ENCODE data around the gene PARVB. TPM values are rescaled to one million over a fixed set of nuclear protein-coding genes. Genes with fewer than 3 reads are reported as not detected.

PARVB gene
- total and polyA plus RNA-seq, 2 donors (not counting 3 experiments of a cell fraction or from before 2014, with no cell fraction given): 155 to 162 TPM

GRCh38 chr22:43976861-43977795 is 47.0 kb upstream of the PARVB start:
- Histone ChIP-seq H3K4me1 (ENCODE audit: control insufficient read depth, extremely low read depth, insufficient read depth, low read length) (no peaks in the 10 kb centered on the region), H3K9me3 (replicated peaks; ENCODE audit: control insufficient read depth, insufficient read depth, low read length) (no peaks in the 10 kb centered on the region), H4K20me1 (replicated peaks; ENCODE audit: control insufficient read depth, extremely low read depth, insufficient read depth, low read length) (no peaks in the 10 kb centered on the region), H3K79me2 (ENCODE audit: control insufficient read depth, insufficient read depth, low read length) (no peaks in the 10 kb centered on the region), H3K36me3 (ENCODE audit: control insufficient read depth in 2 of 2, extremely low read depth in 1 of 2, insufficient read depth in 2 of 2, low read length in 2 of 2) (peaks cover 4 to 71% of the 10 kb centered on the region in 2 experiments), H3K27ac (ENCODE audit: insufficient read depth, low read depth, low read length) (no peak overlapping the region), H3K4me2 (ENCODE audit: insufficient read depth, low read length) (no peak overlapping the region), H3K4me3 (replicated peaks in 1 of 3; ENCODE audit: insufficient read depth in 1 of 3, low read depth in 1 of 3, low read length in 3 of 3) (no peak overlapping the region), H3K9me1 (replicated peaks; ENCODE audit: control insufficient read depth, extremely low read depth, insufficient read depth, low read length) (no peaks in the 10 kb centered on the region), H2AFZ (ENCODE audit: low read depth, low read length) (no peak overlapping the region), H3K27me3 (ENCODE audit: control insufficient read depth in 2 of 2, insufficient read depth in 2 of 2, low read length in 2 of 2) (no peaks in the 10 kb centered on the region), H3K9ac (replicated peaks; ENCODE audit: extremely low read depth, insufficient read depth, low read length) (no peak overlapping the region)
- FAIRE-seq: no peak
- DNase-seq (ENCODE audit: low read depth, low spot score): no peak
- intact Hi-C loops (cut with micrococcal nuclease): no loop called here
- ChIA-PET CTCF (interaction anchor here (1.1 kb wide), 1 partner anchor 109 kb away, joined by 4 read pairs; no protein-coding TSS in a partner anchor), POLR2A (no interaction called here)
- BruUV-seq (replicated peaks): no TSS peak
- dilution Hi-C loops (cut with MboI; ENCODE audit: extremely low pct_ligation_motif_present, low sequenced_read_pairs): no loop called here
- TF ChIP-seq, protein P1, sequence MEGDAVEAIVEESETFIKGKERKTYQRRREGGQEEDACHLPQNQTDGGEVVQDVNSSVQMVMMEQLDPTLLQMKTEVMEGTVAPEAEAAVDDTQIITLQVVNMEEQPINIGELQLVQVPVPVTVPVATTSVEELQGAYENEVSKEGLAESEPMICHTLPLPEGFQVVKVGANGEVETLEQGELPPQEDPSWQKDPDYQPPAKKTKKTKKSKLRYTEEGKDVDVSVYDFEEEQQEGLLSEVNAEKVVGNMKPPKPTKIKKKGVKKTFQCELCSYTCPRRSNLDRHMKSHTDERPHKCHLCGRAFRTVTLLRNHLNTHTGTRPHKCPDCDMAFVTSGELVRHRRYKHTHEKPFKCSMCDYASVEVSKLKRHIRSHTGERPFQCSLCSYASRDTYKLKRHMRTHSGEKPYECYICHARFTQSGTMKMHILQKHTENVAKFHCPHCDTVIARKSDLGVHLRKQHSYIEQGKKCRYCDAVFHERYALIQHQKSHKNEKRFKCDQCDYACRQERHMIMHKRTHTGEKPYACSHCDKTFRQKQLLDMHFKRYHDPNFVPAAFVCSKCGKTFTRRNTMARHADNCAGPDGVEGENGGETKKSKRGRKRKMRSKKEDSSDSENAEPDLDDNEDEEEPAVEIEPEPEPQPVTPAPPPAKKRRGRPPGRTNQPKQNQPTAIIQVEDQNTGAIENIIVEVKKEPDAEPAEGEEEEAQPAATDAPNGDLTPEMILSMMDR (IDR thresholded peaks at IDR 0.05; ENCODE audit: extremely low read depth in 1 of 2, insufficient read depth in 1 of 2, low read depth in 1 of 2, low read length in 2 of 2): no peak
- TF ChIP-seq JUN (IDR thresholded peaks at IDR 0.05; ENCODE audit: borderline replicate concordance, insufficient read depth, insufficient read length, low read depth): no peak
- no peak for TF ChIP-seq POLR2A (IDR thresholded peaks at IDR 0.05; ENCODE audit: low read depth, low read length)
- no peak for TF ChIP-seq EZH2 (IDR thresholded peaks at IDR 0.05; ENCODE audit: borderline replicate concordance, low read depth, low read length, severe bottlenecking)
- no peak for TF ChIP-seq MYC (IDR thresholded peaks at IDR 0.05; ENCODE audit: low read depth, low read length)
- TF ChIP-seq FOS (IDR thresholded peaks at IDR 0.05; ENCODE audit: borderline replicate concordance, insufficient read depth, low read length): no peak
- no peak for TF ChIP-seq MAX (IDR thresholded peaks at IDR 0.05; ENCODE audit: insufficient read depth, insufficient read length)
- no peak for TF ChIP-seq POLR2AphosphoS5 (IDR thresholded peaks at IDR 0.05; ENCODE audit: insufficient read depth, low read depth, low read length)
- no peak for TF ChIP-seq GATA2 (IDR thresholded peaks at IDR 0.05; ENCODE audit: insufficient read depth, insufficient read length, low read depth, low read length)

Measured in endothelial cell of umbilical vein (primary cell).